A673 (cell line): ENCODE results near the gene EPAS1.

ENCODE experiments used
- CTCF ChIP-seq: fragments of 300-800, 200-600 bp; sonication (generic); conservative IDR thresholded peaks from 2 replicates; pipeline ENCODE4 v1.5.1; 2017; ENCODE audit warnings: low read depth, mild to moderate bottlenecking, antibody characterized with exemption, low read length, moderate library complexity, mixed read lengths
- EZH2 ChIP-seq: fragments of 200-600 bp; sonication (generic); IDR thresholded peaks from 2 replicates; pipeline ENCODE4 v1.6.1; 2017; ENCODE audit warnings: borderline replicate concordance, low read depth, mild to moderate bottlenecking, mixed read lengths, antibody characterized with exemption, low read length; ENCODE audit not compliant: poor library complexity, severe bottlenecking

DNA sequence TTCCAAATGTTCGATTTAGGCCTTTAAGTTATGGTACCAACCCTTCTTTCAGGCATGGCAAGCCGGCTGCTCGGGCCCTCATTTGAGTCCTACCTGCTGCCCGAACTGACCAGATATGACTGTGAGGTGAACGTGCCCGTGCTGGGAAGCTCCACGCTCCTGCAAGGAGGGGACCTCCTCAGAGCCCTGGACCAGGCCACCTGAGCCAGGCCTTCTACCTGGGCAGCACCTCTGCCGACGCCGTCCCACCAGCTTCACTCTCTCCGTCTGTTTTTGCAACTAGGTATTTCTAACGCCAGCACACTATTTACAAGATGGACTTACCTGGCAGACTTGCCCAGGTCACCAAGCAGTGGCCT is 87.2 kb downstream of the EPAS1 start:
- TF ChIP-seq CTCF (no peak), EZH2 (no peak)
